ENCODE results near the gene NUDT16L1.

Gene NUDT16L1

DNA sequence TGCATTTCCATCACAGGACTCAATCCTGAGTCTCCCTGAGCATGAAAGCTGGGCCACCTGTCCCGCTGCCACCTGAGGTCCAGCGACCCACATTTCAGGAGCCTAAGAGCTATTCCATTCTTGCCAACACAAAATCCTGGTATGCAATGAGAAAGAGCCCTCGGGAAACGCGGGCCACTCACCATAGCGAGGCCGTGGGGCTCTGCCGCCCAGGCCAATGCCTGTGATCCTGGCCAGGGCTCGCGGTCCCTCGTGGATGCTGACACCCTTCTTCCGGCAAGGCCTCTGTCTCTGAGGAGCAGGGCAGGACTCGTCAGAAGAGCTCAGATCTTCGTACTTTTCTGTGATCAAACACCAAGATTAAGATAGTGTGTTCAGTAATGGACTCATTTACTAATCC lies 11.6 kb downstream of the NUDT16L1 start (continued):
- no peak for TF ChIP-seq ISL1 (CRISPR knock-in tag; IDR thresholded peaks at IDR 0.05)
- TF ChIP-seq ZC3H10 (CRISPR knock-in tag; IDR thresholded peaks at IDR 0.05) = no peak
- no peak for TF ChIP-seq SNAI2 (CRISPR knock-in tag; IDR thresholded peaks at IDR 0.05)
- TF ChIP-seq CSDC2 (CRISPR knock-in tag; IDR thresholded peaks at IDR 0.05) = no peak
- no peak for TF ChIP-seq TCF4 (CRISPR knock-in tag; IDR thresholded peaks at IDR 0.05; ENCODE audit: borderline replicate concordance)
- TF ChIP-seq GLIS3 (CRISPR knock-in tag; IDR thresholded peaks at IDR 0.05) = no peak
- no peak for TF ChIP-seq ZFP3 (CRISPR knock-in tag; IDR thresholded peaks at IDR 0.05)

DNA sequence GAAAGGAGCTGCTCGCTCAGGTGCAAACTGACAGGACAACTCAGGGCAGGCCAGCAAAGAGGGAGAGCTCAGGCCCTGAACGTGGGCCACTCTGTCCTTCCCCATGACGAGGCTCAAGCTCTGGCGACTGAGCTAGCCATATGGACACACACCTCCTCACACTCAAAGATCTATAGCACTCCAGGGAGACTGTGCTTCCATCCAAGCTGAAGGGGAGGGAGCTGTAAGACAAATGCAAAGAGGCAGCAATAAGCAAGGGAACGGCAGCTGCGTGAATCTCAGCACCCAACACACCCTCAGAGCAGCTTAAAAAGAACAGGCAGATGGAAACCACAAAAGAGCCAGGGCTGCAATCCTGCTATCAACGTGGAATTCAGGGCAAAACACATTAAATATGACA lies 13.5 kb downstream of the NUDT16L1 start:
- TF ChIP-seq TOX (CRISPR knock-in tag; IDR thresholded peaks at IDR 0.05; ENCODE audit: borderline replicate concordance) = no peak
- no peak for TF ChIP-seq ISL1 (CRISPR knock-in tag; IDR thresholded peaks at IDR 0.05)
- no peak for TF ChIP-seq PATZ1 (CRISPR knock-in tag; IDR thresholded peaks at IDR 0.05; ENCODE audit: borderline replicate concordance)
- TF ChIP-seq SNAI2 (CRISPR knock-in tag; IDR thresholded peaks at IDR 0.05) = no peak
- no peak for TF ChIP-seq ZNF70 (CRISPR knock-in tag; IDR thresholded peaks at IDR 0.05)
- TF ChIP-seq, protein P1, sequence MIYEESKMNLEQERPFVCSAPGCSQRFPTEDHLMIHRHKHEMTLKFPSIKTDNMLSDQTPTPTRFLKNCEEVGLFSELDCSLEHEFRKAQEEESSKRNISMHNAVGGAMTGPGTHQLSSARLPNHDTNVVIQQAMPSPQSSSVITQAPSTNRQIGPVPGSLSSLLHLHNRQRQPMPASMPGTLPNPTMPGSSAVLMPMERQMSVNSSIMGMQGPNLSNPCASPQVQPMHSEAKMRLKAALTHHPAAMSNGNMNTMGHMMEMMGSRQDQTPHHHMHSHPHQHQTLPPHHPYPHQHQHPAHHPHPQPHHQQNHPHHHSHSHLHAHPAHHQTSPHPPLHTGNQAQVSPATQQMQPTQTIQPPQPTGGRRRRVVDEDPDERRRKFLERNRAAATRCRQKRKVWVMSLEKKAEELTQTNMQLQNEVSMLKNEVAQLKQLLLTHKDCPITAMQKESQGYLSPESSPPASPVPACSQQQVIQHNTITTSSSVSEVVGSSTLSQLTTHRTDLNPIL (CRISPR knock-in tag; IDR thresholded peaks at IDR 0.05; ENCODE audit: low read depth) = no peak
- no peak for TF ChIP-seq ARNTL (CRISPR knock-in tag; IDR thresholded peaks at IDR 0.05; ENCODE audit: borderline replicate concordance, low read depth)
- TF ChIP-seq BACH2 (CRISPR knock-in tag; IDR thresholded peaks at IDR 0.05; ENCODE audit: borderline replicate concordance) = no peak
- TF ChIP-seq ZFP3 (CRISPR knock-in tag; IDR thresholded peaks at IDR 0.05) = no peak
- TF ChIP-seq TSHZ2 (CRISPR knock-in tag; IDR thresholded peaks at IDR 0.05) = no peak
- no peak for TF ChIP-seq CSDC2 (CRISPR knock-in tag; IDR thresholded peaks at IDR 0.05)
- ATAC-seq = no peak

- ATAC-seq = no peak
- TF ChIP-seq ISL1 (CRISPR knock-in tag; IDR thresholded peaks at IDR 0.05) (no peak), GLIS3 (CRISPR knock-in tag; IDR thresholded peaks at IDR 0.05) (no peak), PPARA (CRISPR knock-in tag; IDR thresholded peaks at IDR 0.05; ENCODE audit: borderline replicate concordance) (no peak), SNAI2 (CRISPR knock-in tag; IDR thresholded peaks at IDR 0.05) (no peak), RARB (CRISPR knock-in tag; IDR thresholded peaks at IDR 0.05) (no peak), TOX (CRISPR knock-in tag; IDR thresholded peaks at IDR 0.05; ENCODE audit: borderline replicate concordance) (no peak)
- TF ChIP-seq, protein P2, sequence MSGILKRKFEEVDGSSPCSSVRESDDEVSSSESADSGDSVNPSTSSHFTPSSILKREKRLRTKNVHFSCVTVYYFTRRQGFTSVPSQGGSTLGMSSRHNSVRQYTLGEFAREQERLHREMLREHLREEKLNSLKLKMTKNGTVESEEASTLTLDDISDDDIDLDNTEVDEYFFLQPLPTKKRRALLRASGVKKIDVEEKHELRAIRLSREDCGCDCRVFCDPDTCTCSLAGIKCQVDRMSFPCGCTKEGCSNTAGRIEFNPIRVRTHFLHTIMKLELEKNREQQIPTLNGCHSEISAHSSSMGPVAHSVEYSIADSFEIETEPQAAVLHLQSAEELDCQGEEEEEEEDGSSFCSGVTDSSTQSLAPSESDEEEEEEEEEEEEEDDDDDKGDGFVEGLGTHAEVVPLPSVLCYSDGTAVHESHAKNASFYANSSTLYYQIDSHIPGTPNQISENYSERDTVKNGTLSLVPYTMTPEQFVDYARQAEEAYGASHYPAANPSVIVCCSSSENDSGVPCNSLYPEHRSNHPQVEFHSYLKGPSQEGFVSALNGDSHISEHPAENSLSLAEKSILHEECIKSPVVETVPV (CRISPR knock-in tag; IDR thresholded peaks at IDR 0.05) = no peak
Observed at GRCh38 chr16:4709481-4709880, 16.1 kb downstream of the NUDT16L1 start.

DNA sequence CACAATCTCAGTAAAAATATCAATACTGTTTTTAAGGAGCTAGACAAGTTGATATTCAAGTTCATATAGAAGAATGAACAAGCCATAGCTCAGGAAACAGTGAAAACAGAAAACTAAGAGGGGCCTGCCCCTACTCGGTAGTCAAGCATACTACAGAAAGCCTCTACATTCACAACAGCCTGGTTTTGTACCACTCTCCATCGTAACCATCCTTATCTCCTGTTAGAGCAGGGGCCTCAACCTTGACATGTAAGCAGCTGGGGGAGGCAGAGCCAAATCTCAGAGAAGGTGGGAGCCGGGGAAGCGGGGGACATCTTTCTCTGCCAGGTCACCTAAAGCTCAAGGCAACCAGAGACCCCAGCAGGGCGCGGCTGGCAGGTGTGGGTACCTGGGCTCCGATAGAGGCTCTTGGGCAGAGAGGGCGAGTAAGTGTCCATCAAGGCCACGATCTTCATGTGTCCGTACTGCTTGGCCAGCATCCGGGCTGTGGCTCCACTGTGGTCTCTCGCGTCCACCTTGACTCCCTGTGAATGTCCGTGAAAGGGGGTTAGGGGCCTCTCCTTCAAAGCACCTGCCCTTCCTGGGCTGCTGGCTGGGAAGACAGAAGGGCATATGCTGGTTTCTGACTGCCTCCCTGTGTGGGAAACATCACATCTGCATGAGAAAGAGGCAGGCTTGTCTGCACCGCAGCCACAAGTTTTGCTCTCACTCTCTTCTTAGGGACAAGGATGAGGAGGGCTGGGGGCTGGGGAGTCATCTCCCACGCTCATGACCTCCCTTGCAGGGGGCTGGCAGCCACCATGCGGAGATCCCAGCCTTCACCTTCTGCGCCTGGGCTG lies 20.5 kb downstream of the NUDT16L1 start:
- ATAC-seq = no peak
- no peak for TF ChIP-seq ESRRG (CRISPR knock-in tag; IDR thresholded peaks at IDR 0.05)
- TF ChIP-seq ISL1 (CRISPR knock-in tag; IDR thresholded peaks at IDR 0.05) = no peak
- no peak for TF ChIP-seq ZNF8 (CRISPR knock-in tag; IDR thresholded peaks at IDR 0.05)
- TF ChIP-seq, protein P2 (CRISPR knock-in tag; IDR thresholded peaks at IDR 0.05) = no peak
- TF ChIP-seq POU6F1 (CRISPR knock-in tag; IDR thresholded peaks at IDR 0.05; ENCODE audit: borderline replicate concordance, low read depth) = no peak
- TF ChIP-seq BACH2 (CRISPR knock-in tag; IDR thresholded peaks at IDR 0.05; ENCODE audit: borderline replicate concordance) = no peak
- no peak for TF ChIP-seq PATZ1 (CRISPR knock-in tag; IDR thresholded peaks at IDR 0.05; ENCODE audit: borderline replicate concordance)
- TF ChIP-seq RARB (CRISPR knock-in tag; IDR thresholded peaks at IDR 0.05) = no peak
- no peak for TF ChIP-seq TCF4 (CRISPR knock-in tag; IDR thresholded peaks at IDR 0.05; ENCODE audit: borderline replicate concordance)
- TF ChIP-seq OSR1 (CRISPR knock-in tag; IDR thresholded peaks at IDR 0.05) = no peak
- TF ChIP-seq ZC3H10 (CRISPR knock-in tag; IDR thresholded peaks at IDR 0.05) = no peak
- no peak for TF ChIP-seq CSDC2 (CRISPR knock-in tag; IDR thresholded peaks at IDR 0.05)
- no peak for TF ChIP-seq ARNTL (CRISPR knock-in tag; IDR thresholded peaks at IDR 0.05; ENCODE audit: borderline replicate concordance, low read depth)
- TF ChIP-seq PPARA (CRISPR knock-in tag; IDR thresholded peaks at IDR 0.05; ENCODE audit: borderline replicate concordance) = no peak
- TF ChIP-seq SNAI2 (CRISPR knock-in tag; IDR thresholded peaks at IDR 0.05) = no peak

Data from SK-N-SH treated with all-trans-retinoic acid at 6 μM for 48 hours (cell line).